Hepatocyte (in vitro differentiated cells): ENCODE measurements around the gene TWSG1. TPM values are rescaled to one million over a fixed set of nuclear protein-coding genes. Genes with fewer than 3 reads are reported as not detected.

Experiments used
- DNase-seq: peaks from one replicate; pipeline ENCODE4 v3.0.0-alpha.2; 2016; ENCODE audit warnings: low spot score
- H2AFZ ChIP-seq: fragments of 200-600 bp; sonication (generic); 2 replicates; pipeline ENCODE4 v1.6.0; 2016; ENCODE audit warnings: antibody characterized with exemption, mild to moderate bottlenecking
- H3K27ac ChIP-seq: fragments of 200-600 bp; sonication (generic); 2 replicates; pipeline ENCODE4 v1.5.1; 2016; ENCODE audit warnings: mild to moderate bottlenecking
- H3K27me3 ChIP-seq: fragments of 200-600 bp; sonication (generic); 2 replicates; pipeline ENCODE4 v1.6.1; 2016
- H3K36me3 ChIP-seq: fragments of 200-600 bp; sonication (generic); replicated peaks from 2 replicates; pipeline ENCODE4 v1.5.1; 2016; ENCODE audit warnings: low read depth; ENCODE audit not compliant: insufficient read depth
- H3K4me1 ChIP-seq: fragments of 200-600 bp; sonication (generic); 2 replicates; pipeline ENCODE4 v1.5.1; 2016; ENCODE audit warnings: mild to moderate bottlenecking, moderate library complexity; ENCODE audit not compliant: insufficient read depth
- H3K4me2 ChIP-seq: fragments of 200-600 bp; sonication (generic); 2 replicates; pipeline ENCODE4 v1.6.0; 2016
- H3K4me3 ChIP-seq: fragments of 200-600 bp; sonication (generic); 2 replicates; pipeline ENCODE4 v1.5.1; 2016; ENCODE audit warnings: mild to moderate bottlenecking
- H3K79me2 ChIP-seq: fragments of 200-600 bp; sonication (generic); 2 replicates; pipeline ENCODE4 v1.6.0; 2017; ENCODE audit warnings: mild to moderate bottlenecking
- H3K9me2 ChIP-seq: fragments of 200-600 bp; sonication (generic); replicated peaks from 2 replicates; pipeline ENCODE4 v1.6.0; 2017; ENCODE audit warnings: mild to moderate bottlenecking; ENCODE audit not compliant: insufficient read depth
- H3K9me3 ChIP-seq: fragments of 200-600 bp; sonication (generic); 2 replicates; pipeline ENCODE4 v1.5.1; 2016; ENCODE audit warnings: low read depth, mild to moderate bottlenecking
- H4K20me1 ChIP-seq: fragments of 200-600 bp; sonication (generic); 2 replicates; pipeline ENCODE4 v1.6.0; 2016; ENCODE audit warnings: mild to moderate bottlenecking; ENCODE audit not compliant: insufficient read depth, poor library complexity, severe bottlenecking
- CTCF ChIP-seq: fragments of 200-600 bp; sonication (generic); IDR thresholded peaks from 2 replicates; pipeline ENCODE4 v1.5.1; 2016; ENCODE audit warnings: antibody characterized with exemption, mild to moderate bottlenecking; ENCODE audit not compliant: poor library complexity
- EZH2 ChIP-seq: fragments of 200-600 bp; sonication (generic); IDR thresholded peaks from 2 replicates; pipeline ENCODE4 v1.6.1; 2016; ENCODE audit warnings: antibody characterized with exemption, mild to moderate bottlenecking, borderline replicate concordance
- EZH2phosphoT487 ChIP-seq: fragments of 200-600 bp; sonication (generic); IDR thresholded peaks from one replicate; pipeline ENCODE4 v1.6.1; 2018; ENCODE audit warnings: antibody characterized with exemption, mild to moderate bottlenecking, low read depth, moderate library complexity; ENCODE audit not compliant: unreplicated experiment, severe bottlenecking
- WGBS: methylation state at CpG from one replicate; pipeline ENCODE4 v1.1.6; 2016; ENCODE audit warnings: low lambda C conversion rate; ENCODE audit errors: missing lambda C conversion rate; 5-methylcytosine and 5-hydroxymethylcytosine counted together
- polyA plus RNA-seq: library from polyadenylated mRNA; unstranded; fragments of >200 nt; fragmentation: Nextera tagmentation; extraction: Ambion mirVana; gene quantifications from 2 replicates; pipeline ENCODE4 v1.2.1, GENCODE V29; 2016
- total RNA-seq: library from RNA; depleted of rRNA; stranded (reverse); fragments of >200 nt; gene quantifications from 2 replicates; pipeline ENCODE4 v1.2.3, GENCODE V29; 2014

TWSG1 gene
- total and polyA plus RNA-seq, 2 experiments from 2014 or later: 36.7 to 61.4 TPM

GRCh38 chr18:9337873-9338272, 3.3 kb downstream of the TWSG1 start:
- Histone ChIP-seq H2AFZ (no peak overlapping the region), H3K36me3 (no peaks in the 10 kb centered on the region), H4K20me1 (peaks cover 4% of the 10 kb centered on the region), H3K27ac (no peak overlapping the region), H3K4me2 (no peak overlapping the region), H3K9me2 (no peaks in the 10 kb centered on the region), H3K27me3 (no peaks in the 10 kb centered on the region), H3K79me2 (peaks cover 44% of the 10 kb centered on the region), H3K4me1 (no peaks in the 10 kb centered on the region), H3K9me3 (no peaks in the 10 kb centered on the region), H3K4me3 (no peak overlapping the region)
- DNase-seq: no peak
- WGBS: 86% methylated on average over 3 of the region's 3 CpGs
- no peak for TF ChIP-seq EZH2
- no peak for TF ChIP-seq CTCF
- TF ChIP-seq EZH2phosphoT487: no peak

GRCh38 chr18:9340472-9340871, 5.9 kb downstream of the TWSG1 start:
- Histone ChIP-seq H3K79me2 (peaks cover 50% of the 10 kb centered on the region), H2AFZ (no peak overlapping the region), H3K4me3 (no peak overlapping the region), H3K27me3 (no peaks in the 10 kb centered on the region), H3K27ac (no peak overlapping the region), H3K4me2 (no peak overlapping the region), H4K20me1 (peaks cover 4% of the 10 kb centered on the region), H3K36me3 (no peaks in the 10 kb centered on the region), H3K9me3 (no peaks in the 10 kb centered on the region), H3K4me1 (no peaks in the 10 kb centered on the region), H3K9me2 (no peaks in the 10 kb centered on the region)
- no peak for DNase-seq
- 96% methylated on average over 6 of the region's 6 CpGs for WGBS
- TF ChIP-seq CTCF: no peak
- no peak for TF ChIP-seq EZH2
- no peak for TF ChIP-seq EZH2phosphoT487

- H3K4me3 ChIP-seq: no peak overlapping the region
- no peak overlapping the region for H2AFZ ChIP-seq
- no peak for DNase-seq
- H3K4me2 ChIP-seq: no peak overlapping the region
- TF ChIP-seq CTCF (no peak), EZH2phosphoT487 (no peak), EZH2 (no peak)
- no peaks in the 10 kb centered on the region for H3K36me3 ChIP-seq
- no peak overlapping the region for H3K27ac ChIP-seq
- H3K27me3 ChIP-seq: no peaks in the 10 kb centered on the region
- no peaks in the 10 kb centered on the region for H3K9me3 ChIP-seq
- H4K20me1 ChIP-seq: no peaks in the 10 kb centered on the region
- H3K9me2 ChIP-seq: no peaks in the 10 kb centered on the region
- H3K4me1 ChIP-seq: peaks cover 8% of the 10 kb centered on the region
- H3K79me2 ChIP-seq: peaks cover 36% of the 10 kb centered on the region
These were observed 9.0 kb downstream of the TWSG1 start for GRCh38 chr18:9343577-9343976.

GRCh38 chr18:9346775-9347174, 12.2 kb downstream of the TWSG1 start:
- Histone ChIP-seq H3K27ac (no peak overlapping the region), H3K9me2 (no peaks in the 10 kb centered on the region), H3K4me2 (no peak overlapping the region), H3K9me3 (no peaks in the 10 kb centered on the region), H3K4me3 (no peak overlapping the region), H2AFZ (no peak overlapping the region), H3K4me1 (peaks cover 13% of the 10 kb centered on the region), H3K36me3 (no peaks in the 10 kb centered on the region), H3K27me3 (no peaks in the 10 kb centered on the region), H4K20me1 (no peaks in the 10 kb centered on the region), H3K79me2 (peaks cover 38% of the 10 kb centered on the region)
- no peak for DNase-seq
- 96% methylated on average over 2 of the region's 2 CpGs for WGBS
- TF ChIP-seq EZH2phosphoT487 (no peak), CTCF (no peak), EZH2 (no peak)
